Esophagus muscularis mucosa (tissue), 4 donors: ENCODE results near the gene LMNTD2.

Experiments
- CTCF ChIP-seq, 3 experiments: fragments of 200-600 bp in 2 of 3; fragments of 450-650 bp in 1 of 3; sonication (generic) in 2 of 3; IDR thresholded peaks; one replicate each; pipeline ENCODE4 v1.5.1; 2017 to 2019; ENCODE audit warnings: antibody characterized with exemption in 3 of 3, mild to moderate bottlenecking in 2 of 3, moderate library complexity in 1 of 3
- EP300 ChIP-seq: sonication (generic); formaldehyde crosslinking; IDR thresholded peaks from one replicate; pipeline ENCODE4 v1.6.1; 2017; ENCODE audit warnings: antibody characterized with exemption
- POLR2A ChIP-seq: fragments of 450-650 bp; IDR thresholded peaks from one replicate; pipeline ENCODE4 v1.6.1; 2017; ENCODE audit warnings: antibody characterized with exemption, moderate library complexity, mild to moderate bottlenecking, low read depth
- POLR2AphosphoS5 ChIP-seq, 2 donors: sonication (generic); formaldehyde crosslinking; IDR thresholded peaks; one replicate each; pipeline ENCODE4 v1.6.1; 2017; ENCODE audit warnings: antibody characterized with exemption in 2 of 2

DNA sequence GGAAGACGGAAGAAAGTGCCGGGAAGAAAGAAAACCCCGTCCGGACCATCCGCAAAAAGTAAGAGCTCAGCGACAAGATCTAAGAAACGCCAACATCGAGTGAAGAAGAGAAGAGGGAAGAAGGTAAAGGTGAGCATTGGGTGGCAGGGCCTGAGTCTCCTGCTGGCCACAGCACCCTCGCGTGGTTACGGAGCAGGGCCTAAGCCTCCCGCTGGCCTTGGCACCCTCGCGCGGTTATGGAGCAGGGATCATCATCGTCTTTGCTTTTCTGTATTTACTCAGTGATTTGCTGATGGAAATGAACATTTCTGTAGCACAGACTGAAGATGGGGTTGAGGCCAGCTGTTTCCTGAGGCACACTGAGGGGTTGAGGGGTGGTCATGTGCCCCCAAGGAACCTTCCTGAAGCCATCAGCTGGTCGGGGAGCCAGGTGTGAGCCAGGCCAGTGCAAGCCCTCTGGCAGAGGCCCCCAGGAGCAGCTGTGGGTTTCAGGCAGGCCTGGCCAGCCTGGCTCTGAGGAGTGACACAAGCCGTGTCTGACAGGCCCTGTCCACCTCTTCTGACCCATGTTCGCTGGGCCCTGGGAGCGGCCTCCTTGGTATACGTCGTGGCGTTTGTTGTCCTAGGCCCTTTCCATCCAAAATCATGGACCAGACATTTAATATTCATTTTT lies 41.2 kb upstream of the LMNTD2 start:
- TF ChIP-seq CTCF (IDR thresholded peaks at IDR 0.05) (no peak), POLR2A (no peak), EP300 (no peak), POLR2AphosphoS5 (IDR thresholded peaks at IDR 0.05) (no peak)
